NCI-H2029 (cell line): ENCODE results near the gene TXNRD1.
"Not testable (repeated sequence)": the region's sequence is repeated elsewhere in the genome, so short reads cannot be mapped to it uniquely, and the experiment has no call there.

Experiments
- DNase-seq: peaks from one replicate; lab custom pipeline; 2025; lab: John Stamatoyannopoulos, UW

Gene TXNRD1

GRCh38 chr12:104328278-104328677 is 112.7 kb downstream of the TXNRD1 start:
- not testable (repeated sequence) for DNase-seq

- no peak for DNase-seq
Measured at GRCh38 chr12:104328790-104329189, 113.2 kb downstream of the TXNRD1 start.

GRCh38 chr12:104329707-104330532 is 114.3 kb downstream of the TXNRD1 start:
- no peak for DNase-seq

GRCh38 chr12:104331376-104331775 is 115.8 kb downstream of the TXNRD1 start:
- DNase-seq, result no peak

- DNase-seq, result not testable (repeated sequence)
Measured at GRCh38 chr12:104332273-104332672, 116.7 kb downstream of the TXNRD1 start.

- no peak for DNase-seq
Measured at GRCh38 chr12:104333692-104334255, 118.2 kb downstream of the TXNRD1 start.

- DNase-seq, result no peak
Measured at GRCh38 chr12:104334581-104334980, 119.0 kb downstream of the TXNRD1 start.

GRCh38 chr12:104336115-104336514 is 120.5 kb downstream of the TXNRD1 start:
- DNase-seq, result no peak

GRCh38 chr12:104337030-104337558 is 121.5 kb downstream of the TXNRD1 start:
- DNase-seq, result no peak

- DNase-seq, result no peak
Measured at GRCh38 chr12:104339663-104340062, 124.1 kb downstream of the TXNRD1 start.

- DNase-seq, result no peak
Measured at GRCh38 chr12:104340177-104340576, 124.6 kb downstream of the TXNRD1 start.

- no peak for DNase-seq
Measured at GRCh38 chr12:104340925-104341611, 125.5 kb downstream of the TXNRD1 start.

- no peak for DNase-seq
Measured at GRCh38 chr12:104342147-104342546, 126.6 kb downstream of the TXNRD1 start.

GRCh38 chr12:104342635-104343249 is 127.2 kb downstream of the TXNRD1 start:
- no peak for DNase-seq

- no peak for DNase-seq
Measured at GRCh38 chr12:104344682-104345081, 129.1 kb downstream of the TXNRD1 start.

- no peak for DNase-seq
Measured at GRCh38 chr12:104345234-104346066, 129.9 kb downstream of the TXNRD1 start.

- no peak for DNase-seq
Measured at GRCh38 chr12:104347374-104348075, 131.9 kb downstream of the TXNRD1 start.

- no peak for DNase-seq
Measured at GRCh38 chr12:104348283-104348993, 132.9 kb downstream of the TXNRD1 start.

- no peak for DNase-seq
Measured at GRCh38 chr12:104348994-104349494, 133.5 kb downstream of the TXNRD1 start.
